Brain microvascular endothelial cell (primary cell): ENCODE data around the gene TLK1.

ENCODE experiments used
- DNase-seq: peaks from one replicate; pipeline ENCODE4 v3.0.0-alpha.2; 2020
- H3K27ac ChIP-seq: fragments of 250-450 bp; sonication (Bioruptor Pico); 2 replicates; pipeline ENCODE4 v1.5.1; 2020; ENCODE audit warnings: mild to moderate bottlenecking, moderate library complexity
- H3K27me3 ChIP-seq: fragments of 250-450 bp; sonication (Bioruptor Pico); replicated peaks from 2 replicates; pipeline ENCODE4 v1.5.1; 2020; ENCODE audit warnings: mild to moderate bottlenecking
- H3K36me3 ChIP-seq: fragments of 250-450 bp; sonication (Bioruptor Pico); replicated peaks from 2 replicates; pipeline ENCODE4 v1.5.1; 2020; ENCODE audit warnings: mild to moderate bottlenecking
- H3K4me3 ChIP-seq: 2 replicates; pipeline ENCODE4 v1.5.1; 2011; ENCODE audit warnings: low read depth, mild to moderate bottlenecking, control low read depth, low read length, moderate library complexity
- in situ Hi-C: cut with HindIII; loops from 2 replicates; pipeline ENCODE4 v1.10.0; 2017; ENCODE audit warnings: low sequenced_read_pairs, low pct_ligation_motif_present
- TF ChIP-seq, protein P1 (sequence below): IDR thresholded peaks from 2 replicates; pipeline ENCODE4 v1.5.1; 2011; ENCODE audit warnings: low read depth, mild to moderate bottlenecking, moderate library complexity, low read length, control low read depth, inconsistent platforms; ENCODE audit errors: missing control alignments

The TLK1 gene

DNA sequence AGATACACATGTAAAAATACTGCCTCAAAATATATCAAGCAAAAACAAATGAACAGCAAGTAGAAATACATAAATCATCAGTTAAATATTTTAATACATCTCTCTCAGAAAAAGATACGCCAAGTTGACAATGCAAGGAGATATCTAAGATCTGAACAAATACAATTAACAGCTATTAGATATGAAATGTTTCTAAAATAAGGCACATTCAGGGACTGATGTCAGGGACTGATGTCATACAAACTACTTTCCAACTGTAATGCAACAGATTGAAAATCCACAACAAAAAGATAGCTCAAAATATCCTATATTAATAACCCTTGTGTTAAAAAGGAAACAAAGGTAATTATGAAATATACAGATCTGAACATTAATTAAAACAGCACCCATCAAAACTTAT lies 51.7 kb downstream of the TLK1 start:
- Histone ChIP-seq H3K27me3 (no peaks in the 10 kb centered on the region), H3K4me3 (no peak overlapping the region), H3K36me3 (no peaks in the 10 kb centered on the region), H3K27ac (no peak overlapping the region)
- no peak for DNase-seq
- TF ChIP-seq, protein P1, sequence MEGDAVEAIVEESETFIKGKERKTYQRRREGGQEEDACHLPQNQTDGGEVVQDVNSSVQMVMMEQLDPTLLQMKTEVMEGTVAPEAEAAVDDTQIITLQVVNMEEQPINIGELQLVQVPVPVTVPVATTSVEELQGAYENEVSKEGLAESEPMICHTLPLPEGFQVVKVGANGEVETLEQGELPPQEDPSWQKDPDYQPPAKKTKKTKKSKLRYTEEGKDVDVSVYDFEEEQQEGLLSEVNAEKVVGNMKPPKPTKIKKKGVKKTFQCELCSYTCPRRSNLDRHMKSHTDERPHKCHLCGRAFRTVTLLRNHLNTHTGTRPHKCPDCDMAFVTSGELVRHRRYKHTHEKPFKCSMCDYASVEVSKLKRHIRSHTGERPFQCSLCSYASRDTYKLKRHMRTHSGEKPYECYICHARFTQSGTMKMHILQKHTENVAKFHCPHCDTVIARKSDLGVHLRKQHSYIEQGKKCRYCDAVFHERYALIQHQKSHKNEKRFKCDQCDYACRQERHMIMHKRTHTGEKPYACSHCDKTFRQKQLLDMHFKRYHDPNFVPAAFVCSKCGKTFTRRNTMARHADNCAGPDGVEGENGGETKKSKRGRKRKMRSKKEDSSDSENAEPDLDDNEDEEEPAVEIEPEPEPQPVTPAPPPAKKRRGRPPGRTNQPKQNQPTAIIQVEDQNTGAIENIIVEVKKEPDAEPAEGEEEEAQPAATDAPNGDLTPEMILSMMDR, result no peak
- in situ Hi-C loops, result no loop called here

GRCh38 chr2:171107803-171108202 lies 52.9 kb downstream of the TLK1 start:
- Histone ChIP-seq H3K4me3 (no peak overlapping the region), H3K36me3 (no peaks in the 10 kb centered on the region), H3K27ac (no peak overlapping the region), H3K27me3 (no peaks in the 10 kb centered on the region)
- no peak for DNase-seq
- TF ChIP-seq, protein P1, result no peak
- in situ Hi-C loops, result no loop called here

GRCh38 chr2:171104379-171104778 lies 56.3 kb downstream of the TLK1 start:
- TF ChIP-seq, protein P1, result no peak
- Histone ChIP-seq H3K27ac (no peak overlapping the region), H3K27me3 (no peaks in the 10 kb centered on the region), H3K4me3 (no peak overlapping the region), H3K36me3 (no peaks in the 10 kb centered on the region)
- in situ Hi-C loops, result no loop called here
- no peak for DNase-seq

- Histone ChIP-seq H3K4me3 (no peak overlapping the region), H3K27me3 (no peaks in the 10 kb centered on the region), H3K27ac (no peak overlapping the region), H3K36me3 (no peaks in the 10 kb centered on the region)
- TF ChIP-seq, protein P1, result no peak
- DNase-seq, result no peak
- in situ Hi-C loops, result no loop called here
These were observed 57.9 kb downstream of the TLK1 start for GRCh38 chr2:171102802-171103201.

- Histone ChIP-seq H3K36me3 (no peaks in the 10 kb centered on the region), H3K27me3 (no peaks in the 10 kb centered on the region), H3K4me3 (no peak overlapping the region), H3K27ac (no peak overlapping the region)
- TF ChIP-seq, protein P1, result no peak
- in situ Hi-C loops, result no loop called here
- no peak for DNase-seq
These were observed 60.3 kb downstream of the TLK1 start for GRCh38 chr2:171100370-171100769.

DNA sequence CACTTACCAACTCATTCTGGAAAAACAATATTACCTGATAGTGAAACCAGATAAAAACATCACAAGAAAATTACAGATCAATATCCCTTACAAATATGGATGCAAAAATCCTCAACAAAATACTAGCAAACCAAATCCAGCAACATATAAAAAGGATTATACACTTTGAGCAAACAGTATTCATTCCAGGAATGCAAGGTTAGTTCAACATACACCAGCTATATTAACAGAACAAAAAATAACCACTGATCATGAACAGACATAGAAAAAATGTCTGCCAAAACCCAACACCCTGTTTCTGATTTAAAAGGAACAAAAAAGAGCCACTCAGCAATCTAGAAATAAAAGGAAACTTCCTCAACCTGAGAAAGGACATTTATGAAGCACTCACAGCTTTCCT lies 62.1 kb downstream of the TLK1 start:
- no peak for DNase-seq
- TF ChIP-seq, protein P1, result no peak
- in situ Hi-C loops, result no loop called here
- H3K4me3 ChIP-seq, result no peak overlapping the region
- no peak overlapping the region for H3K27ac ChIP-seq
- no peaks in the 10 kb centered on the region for H3K27me3 ChIP-seq
- no peaks in the 10 kb centered on the region for H3K36me3 ChIP-seq
